ENCODE results near the gene RASSF7. TPM values are rescaled to one million over a fixed set of nuclear protein-coding genes. Genes with fewer than 3 reads are reported as not detected.

RASSF7 gene
- total RNA-seq, 2 experiments from 2014 or later, result 15.1 to 18.0 TPM

DNA sequence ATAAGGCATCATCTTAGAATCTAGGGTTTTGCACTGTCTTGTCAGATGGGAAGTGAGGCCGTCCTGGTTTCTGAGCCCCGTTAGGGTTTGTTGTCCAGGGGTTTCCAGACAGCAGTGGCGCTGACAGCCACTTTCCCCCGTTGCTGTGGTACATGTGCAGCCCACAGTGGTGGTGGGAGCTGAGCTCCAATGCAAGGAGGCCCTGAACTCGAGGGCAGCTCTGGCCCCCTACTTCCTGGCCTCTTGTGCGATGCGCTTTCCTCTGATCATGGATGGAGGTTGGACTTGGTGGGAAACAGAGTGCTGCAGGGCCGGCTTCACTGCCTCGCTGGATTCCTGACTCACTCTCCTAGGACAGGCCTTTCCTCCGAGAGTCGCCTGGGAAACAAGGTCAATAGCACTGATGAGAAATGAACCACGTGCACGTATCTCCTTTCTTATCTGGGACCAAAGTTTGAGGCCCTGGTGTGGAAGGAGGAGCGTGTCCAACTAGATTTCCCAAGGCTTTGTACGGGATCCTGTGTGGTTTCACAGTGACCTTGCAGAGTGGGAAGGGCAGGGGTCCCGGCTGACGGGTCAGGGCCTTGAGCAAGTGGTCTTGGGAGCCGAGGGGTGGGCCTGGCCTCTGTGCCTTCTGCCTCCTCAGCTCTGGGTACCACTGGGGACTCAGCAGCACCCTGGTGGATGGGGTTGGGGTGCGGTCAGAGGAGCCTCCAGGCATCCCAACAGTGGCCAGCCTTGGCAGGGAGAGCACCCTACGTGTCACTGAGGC, 19.2 kb downstream of the RASSF7 start:
- H4K20me1 ChIP-seq (ENCODE audit: insufficient read depth, low read length), result peaks cover 29% of the 10 kb centered on the region
- H3K4me1 ChIP-seq (ENCODE audit: insufficient read depth, low read length, poor library complexity, severe bottlenecking), result peaks cover 32% of the 10 kb centered on the region
- H3K4me3 ChIP-seq (ENCODE audit: low read depth, low read length, poor library complexity, severe bottlenecking), result no peak overlapping the region
- POLR2A ChIA-PET, result no interaction called here
- H2AFZ ChIP-seq (ENCODE audit: low read length), result no peak overlapping the region
- H3K4me2 ChIP-seq (ENCODE audit: low read length), result peak overlapping the region; percentile 95; the same call in 1 of the 2 replicates
- intact Hi-C loops (cut with micrococcal nuclease; ENCODE audit: unreplicated experiment), result loop anchor here (1.0 to 5.0 kb wide), 3 partner anchors 19 to 227 kb away; partner anchors contain the start of genes IRF7, PIDD1 and RPLP2
- DNase-seq (ENCODE audit: low spot score), result no peak
- peaks cover 56% of the 10 kb centered on the region for H3K79me2 ChIP-seq (ENCODE audit: insufficient read depth, low read depth, low read length)
- no peak overlapping the region for H3K27ac ChIP-seq (ENCODE audit: low read depth, low read length, poor library complexity, severe bottlenecking)
- CTCF ChIA-PET (ENCODE audit: unreplicated experiment), result no interaction called here
- H3K9me2 ChIP-seq (ENCODE audit: insufficient read depth, low read length), result no peaks in the 10 kb centered on the region
- H3K9me3 ChIP-seq (ENCODE audit: low read length), result no peaks in the 10 kb centered on the region
- no TSS peak for BruUV-seq (replicated peaks)
- H3K36me3 ChIP-seq (ENCODE audit: insufficient read depth, low read length), result peaks cover 50% of the 10 kb centered on the region
- TF ChIP-seq, protein P1, sequence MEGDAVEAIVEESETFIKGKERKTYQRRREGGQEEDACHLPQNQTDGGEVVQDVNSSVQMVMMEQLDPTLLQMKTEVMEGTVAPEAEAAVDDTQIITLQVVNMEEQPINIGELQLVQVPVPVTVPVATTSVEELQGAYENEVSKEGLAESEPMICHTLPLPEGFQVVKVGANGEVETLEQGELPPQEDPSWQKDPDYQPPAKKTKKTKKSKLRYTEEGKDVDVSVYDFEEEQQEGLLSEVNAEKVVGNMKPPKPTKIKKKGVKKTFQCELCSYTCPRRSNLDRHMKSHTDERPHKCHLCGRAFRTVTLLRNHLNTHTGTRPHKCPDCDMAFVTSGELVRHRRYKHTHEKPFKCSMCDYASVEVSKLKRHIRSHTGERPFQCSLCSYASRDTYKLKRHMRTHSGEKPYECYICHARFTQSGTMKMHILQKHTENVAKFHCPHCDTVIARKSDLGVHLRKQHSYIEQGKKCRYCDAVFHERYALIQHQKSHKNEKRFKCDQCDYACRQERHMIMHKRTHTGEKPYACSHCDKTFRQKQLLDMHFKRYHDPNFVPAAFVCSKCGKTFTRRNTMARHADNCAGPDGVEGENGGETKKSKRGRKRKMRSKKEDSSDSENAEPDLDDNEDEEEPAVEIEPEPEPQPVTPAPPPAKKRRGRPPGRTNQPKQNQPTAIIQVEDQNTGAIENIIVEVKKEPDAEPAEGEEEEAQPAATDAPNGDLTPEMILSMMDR (conservative IDR thresholded peaks at IDR 0.05; ENCODE audit: low read length), result no peak
- TF ChIP-seq EZH2phosphoT487 (IDR thresholded peaks at IDR 0.05; ENCODE audit: borderline replicate concordance, low read depth, low read length), result no peak

DNA sequence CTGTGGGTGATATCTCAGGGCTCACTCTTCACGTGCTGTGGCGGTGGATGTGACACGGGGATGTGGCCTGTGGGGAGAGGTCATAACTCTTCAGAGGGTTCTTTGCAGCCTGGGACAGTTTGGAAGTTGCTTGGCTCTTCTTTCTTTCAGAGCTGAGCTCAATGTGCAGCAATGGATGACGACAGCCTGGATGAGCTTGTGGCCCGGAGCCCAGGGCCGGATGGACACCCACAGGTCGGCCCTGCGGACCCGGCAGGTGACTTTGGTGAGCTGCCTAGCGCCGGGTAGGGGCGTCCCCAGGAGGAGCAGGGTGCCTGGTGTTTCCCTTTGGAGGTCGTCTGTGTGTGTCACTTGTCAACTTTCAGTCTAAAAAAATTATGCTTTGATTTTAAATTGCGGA, 20.6 kb downstream of the RASSF7 start:
- intact Hi-C loops (cut with micrococcal nuclease; ENCODE audit: unreplicated experiment), result no loop called here
- Histone ChIP-seq H3K4me1 (ENCODE audit: insufficient read depth, low read length, poor library complexity, severe bottlenecking) (peaks cover 25% of the 10 kb centered on the region), H2AFZ (ENCODE audit: low read length) (no peak overlapping the region), H3K9me2 (ENCODE audit: insufficient read depth, low read length) (no peaks in the 10 kb centered on the region), H3K27ac (ENCODE audit: low read depth, low read length, poor library complexity, severe bottlenecking) (no peak overlapping the region), H3K36me3 (ENCODE audit: insufficient read depth, low read length) (peaks cover 56% of the 10 kb centered on the region), H3K4me3 (ENCODE audit: low read depth, low read length, poor library complexity, severe bottlenecking) (no peak overlapping the region), H3K79me2 (ENCODE audit: insufficient read depth, low read depth, low read length) (peaks cover 56% of the 10 kb centered on the region), H4K20me1 (ENCODE audit: insufficient read depth, low read length) (peaks cover 29% of the 10 kb centered on the region), H3K4me2 (ENCODE audit: low read length) (no peak overlapping the region), H3K9me3 (ENCODE audit: low read length) (no peaks in the 10 kb centered on the region)
- TF ChIP-seq, protein P1 (conservative IDR thresholded peaks at IDR 0.05; ENCODE audit: low read length), result no peak
- no peak for TF ChIP-seq EZH2phosphoT487 (IDR thresholded peaks at IDR 0.05; ENCODE audit: borderline replicate concordance, low read depth, low read length)
- DNase-seq (ENCODE audit: low spot score), result no peak
- POLR2A ChIA-PET, result interaction anchor here (1.3 kb wide), 1 partner anchor 16 kb away, joined by 3 read pairs; no protein-coding TSS in a partner anchor
- CTCF ChIA-PET (ENCODE audit: unreplicated experiment), result no interaction called here
- no TSS peak for BruUV-seq (replicated peaks)

DNA sequence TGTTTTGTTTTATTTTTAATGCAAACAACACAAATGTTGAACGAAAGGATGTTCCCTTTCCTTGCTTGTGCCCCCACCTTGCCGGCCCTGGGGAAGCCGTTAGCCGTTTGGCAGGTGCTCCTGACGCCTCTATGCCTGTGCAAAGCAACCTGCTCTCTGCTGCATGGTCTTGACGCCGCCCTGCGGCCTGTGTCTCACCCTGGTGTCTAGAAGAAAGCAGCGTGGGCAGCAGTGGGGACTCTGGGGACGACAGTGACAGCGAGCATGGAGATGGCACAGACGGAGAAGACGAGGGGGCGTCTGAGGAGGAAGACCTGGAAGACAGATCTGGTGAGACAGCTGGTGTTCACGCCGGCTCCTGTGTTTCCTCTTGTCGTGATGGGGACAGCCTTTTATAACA, 21.0 kb downstream of the RASSF7 start:
- H3K4me2 ChIP-seq (ENCODE audit: low read length), result no peak overlapping the region
- CTCF ChIA-PET (ENCODE audit: unreplicated experiment), result no interaction called here
- intact Hi-C loops (cut with micrococcal nuclease; ENCODE audit: unreplicated experiment), result no loop called here
- H3K4me3 ChIP-seq (ENCODE audit: low read depth, low read length, poor library complexity, severe bottlenecking), result no peak overlapping the region
- no peak for TF ChIP-seq EZH2phosphoT487 (IDR thresholded peaks at IDR 0.05; ENCODE audit: borderline replicate concordance, low read depth, low read length)
- TF ChIP-seq, protein P1 (conservative IDR thresholded peaks at IDR 0.05; ENCODE audit: low read length), result no peak
- POLR2A ChIA-PET, result interaction anchor here (1.3 kb wide), 1 partner anchor 16 kb away, joined by 3 read pairs; no protein-coding TSS in a partner anchor
- BruUV-seq (replicated peaks), result no TSS peak
- H3K79me2 ChIP-seq (ENCODE audit: insufficient read depth, low read depth, low read length), result peaks cover 56% of the 10 kb centered on the region
- H3K4me1 ChIP-seq (ENCODE audit: insufficient read depth, low read length, poor library complexity, severe bottlenecking), result peaks cover 25% of the 10 kb centered on the region
- H3K9me3 ChIP-seq (ENCODE audit: low read length), result no peaks in the 10 kb centered on the region
- H2AFZ ChIP-seq (ENCODE audit: low read length), result no peak overlapping the region
- H4K20me1 ChIP-seq (ENCODE audit: insufficient read depth, low read length), result peaks cover 29% of the 10 kb centered on the region
- H3K36me3 ChIP-seq (ENCODE audit: insufficient read depth, low read length), result peaks cover 60% of the 10 kb centered on the region
- no peaks in the 10 kb centered on the region for H3K9me2 ChIP-seq (ENCODE audit: insufficient read depth, low read length)
- no peak for DNase-seq (ENCODE audit: low spot score)
- no peak overlapping the region for H3K27ac ChIP-seq (ENCODE audit: low read depth, low read length, poor library complexity, severe bottlenecking)

All from OCI-LY7 (cell line).